ENCODE data around the gene PAPPA2.
A peak's percentile ranks its signal among the peaks of the same experiment; 100 is the strongest.

The PAPPA2 gene

DNA sequence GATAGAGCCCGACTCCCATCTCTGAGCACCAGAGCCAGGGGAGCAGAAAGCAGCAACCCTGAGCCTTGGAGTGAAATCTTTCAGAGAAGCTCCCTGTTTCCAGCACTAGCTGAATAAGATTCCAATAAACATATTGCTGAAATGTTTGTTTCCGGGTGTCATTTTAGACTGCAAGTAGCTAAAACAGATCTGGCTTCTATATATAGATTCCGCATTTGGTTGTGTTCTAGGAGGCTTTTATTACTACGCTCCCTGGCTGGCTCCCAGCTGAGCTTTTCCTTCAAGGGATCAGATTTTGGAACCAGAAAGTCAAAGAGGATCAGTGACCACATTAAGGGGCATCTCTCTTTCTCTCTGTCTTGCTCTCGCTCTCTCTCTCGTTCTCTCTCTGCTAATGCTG is 88.2 kb downstream of the PAPPA2 start:
- TF ChIP-seq CTCF (IDR thresholded peaks at IDR 0.05; ENCODE audit: insufficient read depth, missing control alignments) = no peak
- FAIRE-seq (no peak), DNase-seq (ENCODE audit: insufficient read length, low spot score) (no peak)

DNA sequence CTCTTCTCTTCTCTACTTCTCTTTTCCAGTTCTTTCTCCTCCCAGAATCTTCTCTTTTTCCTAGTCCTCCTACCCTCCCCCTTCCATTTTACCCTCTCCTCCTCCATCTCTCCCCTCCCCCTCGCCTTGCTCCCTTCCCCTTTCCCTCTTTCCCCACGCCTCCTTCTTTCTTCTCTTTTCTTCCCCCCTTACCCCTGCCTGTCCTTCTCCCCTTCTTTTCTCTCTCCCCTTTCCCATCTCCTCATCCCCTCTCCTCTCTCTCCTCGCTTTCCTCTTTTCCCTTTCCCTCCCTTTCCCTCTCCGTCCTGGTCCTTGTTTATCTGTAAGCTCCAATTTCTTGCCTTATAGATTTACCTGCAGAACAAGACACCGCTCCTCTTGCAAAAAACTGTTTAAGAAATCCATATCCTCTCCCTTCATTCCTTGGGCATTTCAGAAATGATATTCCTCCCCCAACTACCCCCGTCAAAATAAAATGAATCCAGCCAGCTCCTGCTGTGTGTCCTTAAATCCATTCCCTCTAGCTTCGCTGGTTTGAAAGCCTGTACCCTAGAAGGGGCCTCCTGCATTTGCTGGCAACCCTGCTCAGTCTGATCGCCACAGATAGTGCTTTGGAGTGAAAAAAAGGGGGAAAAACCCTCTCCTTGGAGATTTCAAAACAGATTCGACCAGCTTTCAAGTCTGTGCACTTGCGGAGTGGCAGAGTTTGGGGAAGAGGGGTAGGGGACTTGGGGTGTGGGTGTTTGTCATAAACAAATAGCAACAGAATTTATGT is 89.4 kb downstream of the PAPPA2 start:
- DNase-seq (ENCODE audit: insufficient read length, low spot score) = no peak
- no peak for FAIRE-seq
- TF ChIP-seq CTCF (IDR thresholded peaks at IDR 0.05; ENCODE audit: insufficient read depth, missing control alignments) = no peak

DNA sequence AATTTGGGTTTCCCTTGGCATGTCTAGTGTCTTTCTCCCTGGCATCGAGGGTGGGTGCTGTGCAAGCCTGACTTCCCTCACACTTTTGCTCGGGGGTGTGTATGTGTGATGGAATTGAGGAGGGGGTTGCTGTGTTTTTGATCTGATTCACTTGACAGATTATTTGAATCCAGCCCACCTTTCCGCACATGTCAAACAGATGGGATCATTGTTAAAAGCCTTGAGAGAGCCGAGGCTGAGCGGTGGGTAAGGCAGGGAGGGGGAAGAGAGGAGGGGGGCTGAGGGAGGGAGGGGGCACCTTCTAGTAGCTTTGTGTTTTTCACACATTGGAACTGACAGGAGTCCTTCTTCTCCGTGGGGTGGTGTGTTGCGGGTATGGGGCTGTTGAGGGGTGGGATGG is 90.0 kb downstream of the PAPPA2 start:
- DNase-seq (ENCODE audit: insufficient read length, low spot score) = no peak
- no peak for TF ChIP-seq CTCF (IDR thresholded peaks at IDR 0.05; ENCODE audit: insufficient read depth, missing control alignments)
- FAIRE-seq = no peak

GRCh38 chr1:176556288-176556687 is 93.3 kb downstream of the PAPPA2 start:
- FAIRE-seq = no peak
- TF ChIP-seq CTCF (IDR thresholded peaks at IDR 0.05; ENCODE audit: insufficient read depth, missing control alignments) = no peak

GRCh38 chr1:176557543-176558258 is 94.7 kb downstream of the PAPPA2 start:
- peak; percentile 35 for FAIRE-seq

More at GRCh38 chr1:176556288-176556687, 93.3 kb downstream of the PAPPA2 start:
- no peak for DNase-seq (ENCODE audit: insufficient read length, low spot score)

DNA sequence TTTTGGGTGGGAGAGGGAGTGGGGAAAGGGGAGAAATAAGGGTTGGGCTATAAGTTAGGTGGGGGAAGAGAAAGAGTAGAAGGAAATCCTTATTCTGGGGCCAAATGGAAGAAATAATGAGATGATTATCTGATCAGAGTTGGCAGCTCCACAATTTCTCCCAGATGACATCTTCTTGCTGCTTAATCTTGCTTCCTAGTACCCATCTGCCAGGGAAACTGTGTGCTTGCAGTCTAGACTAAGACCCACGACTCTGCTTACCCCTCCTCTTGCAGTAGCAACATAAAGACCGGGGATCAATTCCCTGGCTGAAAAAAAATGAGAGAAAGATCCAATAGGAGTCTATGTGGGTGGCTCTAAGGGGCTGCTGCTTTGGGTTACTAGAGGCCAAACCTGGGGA is 95.6 kb downstream of the PAPPA2 start:
- TF ChIP-seq CTCF (IDR thresholded peaks at IDR 0.05; ENCODE audit: insufficient read depth, missing control alignments) = no peak
- FAIRE-seq (no peak), DNase-seq (ENCODE audit: insufficient read length, low spot score) (no peak)

More at GRCh38 chr1:176557543-176558258, 94.7 kb downstream of the PAPPA2 start:
- no peak for TF ChIP-seq CTCF (IDR thresholded peaks at IDR 0.05; ENCODE audit: insufficient read depth, missing control alignments)
- no peak for DNase-seq (ENCODE audit: insufficient read length, low spot score)

DNA sequence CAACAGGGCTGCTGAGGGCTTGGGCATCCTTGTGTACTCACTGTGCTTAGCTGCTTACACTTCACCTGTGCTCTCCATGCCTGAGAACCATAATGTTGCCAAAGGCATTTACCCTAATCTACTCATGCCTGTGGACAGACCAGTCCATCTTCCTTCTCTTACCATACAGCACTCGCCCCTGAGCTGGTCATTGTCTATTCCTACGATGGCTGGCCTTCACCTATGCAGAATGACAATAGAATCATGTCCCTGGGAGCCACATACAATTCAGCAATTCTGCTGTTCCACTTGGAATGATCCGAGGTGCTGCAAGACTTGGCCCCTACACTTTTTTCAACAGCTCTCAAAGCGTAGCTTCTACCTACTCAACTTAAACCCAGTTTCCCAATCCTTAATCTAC is 96.5 kb downstream of the PAPPA2 start:
- TF ChIP-seq CTCF (IDR thresholded peaks at IDR 0.05; ENCODE audit: insufficient read depth, missing control alignments) = no peak
- DNase-seq (ENCODE audit: insufficient read length, low spot score) = no peak
- FAIRE-seq = no peak

All from D721Med (cell line).